HG03460 (cell line): ENCODE measurements around the gene ALAD.
A peak's percentile ranks its signal among the peaks of the same experiment; 100 is the strongest.
"Not testable (repeated sequence)": the region's sequence is repeated elsewhere in the genome, so short reads cannot be mapped to it uniquely, and the experiment has no call there.

Experiments
- ATAC-seq: cut with Tn5 transposase; IDR thresholded peaks from one replicate; pipeline ENCODE4 v1.9.1; 2021; ENCODE audit not compliant: unreplicated experiment

Gene ALAD

GRCh38 chr9:113375057-113376023, 25.7 kb downstream of the ALAD start:
- no peak for ATAC-seq

- no peak for ATAC-seq
Measured at GRCh38 chr9:113373676-113374392, 27.2 kb downstream of the ALAD start.

GRCh38 chr9:113373256-113373655, 27.8 kb downstream of the ALAD start:
- ATAC-seq: no peak

- no peak for ATAC-seq
Measured at GRCh38 chr9:113372059-113372458, 29.0 kb downstream of the ALAD start.

- no peak for ATAC-seq
Measured at GRCh38 chr9:113370806-113371325, 30.2 kb downstream of the ALAD start.

GRCh38 chr9:113369855-113370140, 31.3 kb downstream of the ALAD start:
- no peak for ATAC-seq

GRCh38 chr9:113368982-113369854, 31.9 kb downstream of the ALAD start:
- no peak for ATAC-seq

- ATAC-seq: no peak
Measured at GRCh38 chr9:113368348-113368981, 32.6 kb downstream of the ALAD start.

GRCh38 chr9:113365652-113366051, 35.4 kb downstream of the ALAD start:
- ATAC-seq: not testable (repeated sequence)

- no peak for ATAC-seq
Measured at GRCh38 chr9:113364951-113365350, 36.1 kb downstream of the ALAD start.

GRCh38 chr9:113363336-113363735, 37.7 kb downstream of the ALAD start:
- ATAC-seq: no peak

- no peak for ATAC-seq
Measured at GRCh38 chr9:113361304-113362018, 39.6 kb downstream of the ALAD start.

- no peak for ATAC-seq
Measured at GRCh38 chr9:113360242-113360842, 40.7 kb downstream of the ALAD start.

GRCh38 chr9:113359385-113359784, 41.7 kb downstream of the ALAD start:
- no peak for ATAC-seq

GRCh38 chr9:113356686-113357292, 44.3 kb downstream of the ALAD start:
- ATAC-seq: no peak

GRCh38 chr9:113355040-113355596, 46.0 kb downstream of the ALAD start:
- ATAC-seq: no peak

GRCh38 chr9:113352411-113352810, 48.7 kb downstream of the ALAD start:
- ATAC-seq: no peak

GRCh38 chr9:113352006-113352405, 49.1 kb downstream of the ALAD start:
- ATAC-seq: no peak

GRCh38 chr9:113350937-113351336, 50.1 kb downstream of the ALAD start:
- ATAC-seq: peak; percentile 40
